ENCODE data around the gene AQP10. TPM values are rescaled to one million over a fixed set of nuclear protein-coding genes. Genes with fewer than 3 reads are reported as not detected.
A peak's percentile ranks its signal among the peaks of the same experiment; 100 is the strongest.

AQP10 gene
- total and polyA plus RNA-seq, 9 of the 15 experiments (the other 6 are each of a cell fraction or from before 2014, with no cell fraction given): 0.37 to 9.7 (median 1.9) TPM

- TF ChIP-seq MYC (IDR thresholded peaks at IDR 0.05; ENCODE audit: low read depth, low read length) (peak; percentile 91), MYC (CRISPR knock-in tag; IDR thresholded peaks at IDR 0.05; ENCODE audit: borderline replicate concordance, low read depth) (no peak; the same call in 1 of the 2 replicates), XRCC3 (IDR thresholded peaks at IDR 0.05) (no peak), SIRT6 (IDR thresholded peaks at IDR 0.05; ENCODE audit: low read depth, low read length) (no peak), FOXA1 (IDR thresholded peaks at IDR 0.05; ENCODE audit: borderline replicate concordance) (no peak), ZNF398 (CRISPR knock-in tag; IDR thresholded peaks at IDR 0.05) (no peak), CC2D1A (IDR thresholded peaks at IDR 0.05) (peak; percentile 31; the same call in 1 of the 2 replicates), JUND (IDR thresholded peaks at IDR 0.05; ENCODE audit: borderline replicate concordance, low read depth, low read length) (peak; percentile 54), JUND (tag; IDR thresholded peaks at IDR 0.05; ENCODE audit: borderline replicate concordance, low read depth, low read length) (no peak; the same call in 2 of the 3 replicates), MYBL2 (IDR thresholded peaks at IDR 0.05; ENCODE audit: low read depth) (no peak), MYBL2 (CRISPR knock-in tag; IDR thresholded peaks at IDR 0.05; ENCODE audit: borderline replicate concordance) (no peak), ZNF561 (CRISPR knock-in tag; conservative IDR thresholded peaks at IDR 0.05) (no peak), TAF9B (IDR thresholded peaks at IDR 0.05; ENCODE audit: partially characterized antibody) (no peak), ARNT (IDR thresholded peaks at IDR 0.05) (no peak)
- TF ChIP-seq, protein P1, sequence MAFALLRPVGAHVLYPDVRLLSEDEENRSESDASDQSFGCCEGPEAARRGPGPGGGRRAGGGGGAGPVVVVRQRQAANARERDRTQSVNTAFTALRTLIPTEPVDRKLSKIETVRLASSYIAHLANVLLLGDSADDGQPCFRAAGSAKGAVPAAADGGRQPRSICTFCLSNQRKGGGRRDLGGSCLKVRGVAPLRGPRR (CRISPR knock-in tag; IDR thresholded peaks at IDR 0.05): no peak
- TF ChIP-seq, protein P2, sequence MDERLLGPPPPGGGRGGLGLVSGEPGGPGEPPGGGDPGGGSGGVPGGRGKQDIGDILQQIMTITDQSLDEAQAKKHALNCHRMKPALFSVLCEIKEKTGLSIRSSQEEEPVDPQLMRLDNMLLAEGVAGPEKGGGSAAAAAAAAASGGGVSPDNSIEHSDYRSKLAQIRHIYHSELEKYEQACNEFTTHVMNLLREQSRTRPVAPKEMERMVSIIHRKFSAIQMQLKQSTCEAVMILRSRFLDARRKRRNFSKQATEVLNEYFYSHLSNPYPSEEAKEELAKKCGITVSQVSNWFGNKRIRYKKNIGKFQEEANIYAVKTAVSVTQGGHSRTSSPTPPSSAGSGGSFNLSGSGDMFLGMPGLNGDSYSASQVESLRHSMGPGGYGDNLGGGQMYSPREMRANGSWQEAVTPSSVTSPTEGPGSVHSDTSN (CRISPR knock-in tag; IDR thresholded peaks at IDR 0.05; ENCODE audit: low read depth): no peak
- TF ChIP-seq, protein P2 (tag; conservative IDR thresholded peaks at IDR 0.05; ENCODE audit: low read depth): no peak
- TF ChIP-seq, protein P3, sequence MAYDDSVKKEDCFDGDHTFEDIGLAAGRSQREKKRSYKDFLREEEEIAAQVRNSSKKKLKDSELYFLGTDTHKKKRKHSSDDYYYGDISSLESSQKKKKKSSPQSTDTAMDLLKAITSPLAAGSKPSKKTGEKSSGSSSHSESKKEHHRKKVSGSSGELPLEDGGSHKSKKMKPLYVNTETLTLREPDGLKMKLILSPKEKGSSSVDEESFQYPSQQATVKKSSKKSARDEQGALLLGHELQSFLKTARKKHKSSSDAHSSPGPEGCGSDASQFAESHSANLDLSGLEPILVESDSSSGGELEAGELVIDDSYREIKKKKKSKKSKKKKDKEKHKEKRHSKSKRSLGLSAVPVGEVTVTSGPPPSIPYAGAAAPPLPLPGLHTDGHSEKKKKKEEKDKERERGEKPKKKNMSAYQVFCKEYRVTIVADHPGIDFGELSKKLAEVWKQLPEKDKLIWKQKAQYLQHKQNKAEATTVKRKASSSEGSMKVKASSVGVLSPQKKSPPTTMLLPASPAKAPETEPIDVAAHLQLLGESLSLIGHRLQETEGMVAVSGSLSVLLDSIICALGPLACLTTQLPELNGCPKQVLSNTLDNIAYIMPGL (CRISPR knock-in tag; IDR thresholded peaks at IDR 0.05): no peak
These were observed 5.0 kb downstream of the AQP10 start (continued) for GRCh38 chr1:154325583-154326545.
